CD4-positive, alpha-beta T cell treated with Interleukin-17A for 4 hours (primary cell): ENCODE data around the gene TAS2R40.
"Not testable (repeated sequence)": the region's sequence is repeated elsewhere in the genome, so short reads cannot be mapped to it uniquely, and the experiment has no call there.

Experiments
- DNase-seq: peaks from one replicate; pipeline ENCODE4 v3.0.0-alpha.2; 2020; ENCODE audit warnings: mixed read lengths

Gene TAS2R40

DNA sequence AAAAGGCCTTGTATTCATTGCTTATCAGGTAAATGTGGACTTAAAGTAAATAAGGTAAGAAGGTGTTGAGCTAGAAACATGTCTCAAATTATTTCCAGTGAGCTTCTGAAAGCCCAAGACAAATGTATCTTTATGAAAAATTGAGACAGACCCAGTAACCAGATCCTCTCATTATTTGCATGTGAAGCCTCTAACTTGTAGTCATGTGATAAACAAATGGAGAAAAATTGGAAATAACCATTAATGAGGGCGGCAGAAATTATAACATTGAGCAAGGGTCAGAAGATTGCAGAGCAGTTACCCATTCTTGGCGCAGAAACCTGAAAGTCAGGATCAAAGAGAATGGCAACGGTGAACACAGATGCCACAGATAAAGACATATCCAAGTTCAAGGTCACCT is at the start of gene TAS2R40:
Gene TAS2R40, plus strand, starts transcription at position 301 of the 400 bp plus-strand sequence. Its CDS starts 42 bp downstream, at position 343.
- DNase-seq, result no peak

DNA sequence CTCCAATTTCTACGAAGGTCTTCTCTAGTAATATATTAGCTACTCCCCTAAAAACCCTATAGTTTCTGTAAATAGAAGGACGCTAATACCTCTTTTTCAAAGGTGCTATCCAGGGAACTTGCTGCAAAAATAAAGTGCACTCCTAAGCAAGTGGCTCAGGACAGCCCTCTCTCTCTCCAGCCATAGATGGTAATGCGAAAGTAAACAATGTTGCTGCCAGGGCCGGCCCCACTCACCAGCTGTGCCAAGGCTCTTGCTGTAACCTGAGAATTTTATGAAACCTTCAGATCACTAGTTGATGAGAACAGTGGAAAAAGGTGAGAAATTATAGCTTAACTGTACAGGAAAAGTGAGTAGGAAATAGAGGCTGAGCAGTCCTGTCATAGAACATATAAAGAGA is 49.5 kb upstream of the TAS2R40 start:
- DNase-seq, result no peak

DNA sequence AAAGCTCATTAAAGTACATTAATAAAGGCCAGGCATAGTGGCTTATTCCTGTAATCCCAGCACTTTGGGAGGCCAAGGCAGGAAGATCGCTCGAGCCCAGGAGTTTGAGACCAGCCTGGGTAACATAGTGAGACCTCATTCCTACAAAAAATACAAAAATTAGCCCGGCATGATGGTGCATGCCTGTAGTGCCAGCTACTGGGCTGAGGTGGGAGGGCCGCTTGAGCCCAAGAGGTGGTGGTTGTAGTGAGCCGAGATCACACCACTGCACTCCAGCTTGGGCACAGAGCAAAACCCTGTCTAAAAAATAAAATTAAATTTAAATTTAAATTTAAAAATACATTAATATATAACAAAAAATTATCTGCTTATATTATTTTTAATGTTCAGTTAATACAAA is 45.7 kb upstream of the TAS2R40 start:
- no peak for DNase-seq

DNA sequence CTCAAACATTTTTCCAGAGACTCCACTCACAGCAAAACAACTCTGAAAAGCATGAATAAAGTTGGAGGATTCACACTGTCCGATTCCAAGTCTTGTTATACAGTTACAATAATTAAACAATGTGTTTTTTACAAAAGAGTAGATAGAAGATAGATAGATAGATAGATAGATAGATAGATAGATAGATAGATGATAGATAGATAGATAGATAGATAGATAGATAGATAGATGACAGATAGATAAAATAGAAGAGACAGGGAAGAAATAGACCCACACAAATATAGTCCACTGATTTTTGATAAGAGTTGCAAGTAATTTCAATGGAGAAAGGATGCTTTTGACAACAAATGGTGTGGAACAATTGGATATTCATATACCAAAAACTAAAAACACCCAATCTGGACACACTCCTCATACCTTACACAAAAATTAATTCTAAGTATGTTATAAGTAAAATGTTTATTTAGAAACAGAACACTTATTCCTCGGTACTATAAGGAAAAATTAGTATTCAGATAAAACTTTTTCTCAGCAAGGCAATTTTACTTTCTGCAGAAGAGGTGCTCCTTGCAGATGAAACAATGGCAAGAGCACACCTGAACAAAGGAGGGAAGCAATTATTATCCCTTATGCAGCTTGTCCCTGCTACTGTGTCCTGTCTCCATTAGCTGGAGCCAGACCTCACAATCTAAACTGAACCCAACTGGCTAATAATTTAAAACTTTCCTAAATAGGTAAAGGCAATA is 44.3 kb upstream of the TAS2R40 start:
- DNase-seq, result no peak

DNA sequence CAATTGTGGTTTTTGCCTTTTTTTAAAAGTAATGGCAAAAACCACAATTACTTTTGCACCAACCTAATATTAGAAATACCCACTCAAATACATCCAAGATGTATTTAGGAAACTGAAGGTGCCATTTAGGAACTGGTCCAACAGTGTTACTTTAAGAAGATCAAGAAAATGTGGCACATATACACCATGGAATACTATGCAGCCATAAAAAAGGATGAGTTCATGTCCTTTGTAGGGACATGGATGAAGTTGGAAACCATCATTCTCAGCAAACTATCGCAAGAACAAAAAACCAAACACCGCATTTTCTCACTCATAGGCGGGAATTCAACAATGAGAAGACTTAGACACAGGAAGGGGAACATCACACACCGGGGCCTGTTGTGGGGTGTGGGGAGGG is 41.1 kb upstream of the TAS2R40 start:
- DNase-seq, result not testable (repeated sequence)

DNA sequence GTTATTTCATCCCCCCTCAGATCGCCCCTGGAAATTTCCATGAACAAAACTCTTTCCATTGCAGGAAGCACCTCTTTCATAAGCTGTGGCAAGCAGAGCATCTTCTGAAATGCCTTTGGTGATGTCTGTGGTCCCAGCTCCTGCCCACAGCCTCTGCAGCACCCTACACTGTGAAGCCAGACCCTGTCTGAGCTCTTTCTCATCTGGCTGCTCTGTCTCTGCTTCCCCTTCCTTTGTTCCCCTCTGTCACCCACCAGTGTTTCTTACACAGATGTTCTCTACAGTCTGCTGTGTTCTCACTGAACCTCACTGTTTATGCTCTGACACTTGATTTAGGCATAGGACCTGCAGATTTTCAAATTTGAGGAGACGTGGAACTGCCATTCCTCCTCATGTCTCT is 40.5 kb upstream of the TAS2R40 start:
- no peak for DNase-seq

DNA sequence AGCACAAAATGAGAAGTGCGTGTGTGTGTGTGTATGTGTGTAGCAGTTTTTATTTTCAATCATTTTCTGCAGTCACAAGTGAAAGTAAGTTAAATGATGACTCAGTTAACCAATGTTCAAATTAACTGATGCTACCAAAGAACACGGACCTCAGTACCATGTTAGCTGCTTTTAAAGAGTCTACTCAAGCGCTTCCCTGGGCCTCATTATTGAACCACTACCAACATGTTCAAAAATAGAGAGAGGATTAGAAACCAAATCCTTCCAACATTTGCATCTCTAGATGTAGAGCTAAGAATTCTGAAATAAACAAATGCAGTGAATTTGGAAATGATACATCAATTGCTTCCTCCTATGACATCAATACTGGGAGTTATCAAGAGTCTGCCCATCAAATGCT is 38.8 kb upstream of the TAS2R40 start, which contains the start of gene TAS2R39:
Gene TAS2R39, plus strand, starts transcription at position 396 of the 400 bp plus-strand sequence. Its CDS starts 0 bp downstream, at position 396.
- no peak for DNase-seq

DNA sequence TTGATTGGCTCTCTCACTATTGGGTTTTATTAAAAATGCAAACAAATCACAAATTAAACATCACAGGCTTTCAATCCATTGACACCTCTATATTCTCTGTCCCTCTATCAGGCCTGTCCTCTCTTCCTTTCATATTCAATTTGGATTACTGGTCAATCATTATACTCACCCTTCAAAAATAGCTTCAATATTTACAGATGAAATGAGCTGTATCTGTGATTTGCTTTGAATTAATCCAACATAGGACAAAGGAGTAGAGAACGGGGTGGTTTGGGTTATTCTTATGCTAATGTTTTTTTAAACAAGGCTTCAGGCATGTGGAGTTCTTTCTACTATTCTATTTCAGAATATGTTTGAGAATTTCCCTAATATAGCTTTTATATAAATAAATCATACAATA is 36.3 kb upstream of the TAS2R40 start:
- no peak for DNase-seq

DNA sequence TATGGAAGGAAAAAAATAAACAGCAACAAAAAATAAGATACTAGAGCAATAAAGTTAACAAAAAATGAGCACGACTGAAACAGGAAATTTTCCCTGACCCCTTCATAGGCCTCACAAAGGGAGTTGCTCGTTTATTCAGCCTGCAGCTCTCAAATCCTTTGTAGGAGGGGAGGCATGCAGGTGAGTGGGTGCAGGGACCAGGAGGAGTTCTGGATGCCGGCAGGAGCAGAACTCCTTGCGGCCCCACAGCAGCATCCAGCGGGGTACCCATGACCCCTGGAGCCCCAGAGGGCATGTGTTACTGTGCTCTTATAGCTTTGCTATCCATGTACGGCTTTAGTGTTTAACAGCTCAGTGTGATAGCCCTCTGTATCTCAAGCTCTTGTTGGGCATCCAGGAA is 32.8 kb upstream of the TAS2R40 start:
- no peak for DNase-seq

DNA sequence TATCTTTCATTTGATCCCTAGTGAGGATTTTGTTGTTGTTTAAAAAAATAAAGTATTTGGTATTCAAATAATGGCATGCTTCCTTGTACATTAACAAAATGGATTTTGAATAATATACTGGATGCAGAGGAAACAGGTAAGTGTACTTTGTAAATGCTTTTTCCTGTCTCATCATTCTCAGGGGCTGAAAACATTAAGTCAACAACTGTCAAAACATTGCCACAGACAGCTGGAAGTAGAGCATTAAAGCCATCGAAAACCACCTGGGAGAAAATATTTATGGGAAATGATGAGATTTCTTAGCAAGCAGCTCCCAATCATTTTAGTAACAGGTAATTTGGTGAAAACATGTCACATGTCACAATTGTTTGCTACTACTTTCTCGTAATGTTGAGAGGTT is 28.0 kb upstream of the TAS2R40 start:
- no peak for DNase-seq

DNA sequence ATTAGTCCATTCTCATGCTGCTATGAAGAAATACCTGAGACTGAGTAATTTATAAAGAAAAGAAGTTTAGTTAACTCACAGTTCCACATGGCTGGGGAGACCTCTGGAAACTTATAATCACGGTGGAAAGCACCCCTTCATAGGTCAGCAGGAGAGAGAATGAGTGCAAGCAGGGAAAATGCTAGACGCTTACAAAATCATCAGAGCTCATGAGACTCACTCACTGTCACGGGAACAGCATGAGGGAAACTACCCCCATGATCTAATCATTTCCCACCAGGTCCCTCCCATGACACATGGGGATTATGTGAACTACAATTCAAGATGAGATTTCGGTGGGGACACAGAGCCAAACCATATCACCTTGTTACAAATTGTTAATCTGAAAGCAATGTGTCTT is 22.8 kb upstream of the TAS2R40 start:
- no peak for DNase-seq

DNA sequence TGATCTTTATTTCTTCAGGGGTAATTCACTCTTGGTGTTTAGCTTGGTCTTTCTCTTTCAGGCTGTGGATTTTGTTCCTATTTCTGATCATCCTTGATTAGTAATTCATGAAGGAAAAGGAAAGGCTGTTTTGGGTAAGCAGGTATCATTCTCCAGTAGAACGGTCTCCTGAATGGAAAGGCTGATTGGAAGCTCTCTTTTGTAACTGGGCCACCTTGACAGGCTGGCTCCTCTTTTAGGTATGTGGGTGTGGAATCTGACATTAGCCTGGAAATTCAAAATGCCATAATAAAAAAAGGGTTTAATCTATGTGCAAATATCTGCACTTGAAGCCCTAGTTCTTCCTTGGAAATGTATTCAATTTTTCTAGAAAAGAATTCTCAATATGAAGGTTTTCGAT is 19.7 kb upstream of the TAS2R40 start:
- no peak for DNase-seq

DNA sequence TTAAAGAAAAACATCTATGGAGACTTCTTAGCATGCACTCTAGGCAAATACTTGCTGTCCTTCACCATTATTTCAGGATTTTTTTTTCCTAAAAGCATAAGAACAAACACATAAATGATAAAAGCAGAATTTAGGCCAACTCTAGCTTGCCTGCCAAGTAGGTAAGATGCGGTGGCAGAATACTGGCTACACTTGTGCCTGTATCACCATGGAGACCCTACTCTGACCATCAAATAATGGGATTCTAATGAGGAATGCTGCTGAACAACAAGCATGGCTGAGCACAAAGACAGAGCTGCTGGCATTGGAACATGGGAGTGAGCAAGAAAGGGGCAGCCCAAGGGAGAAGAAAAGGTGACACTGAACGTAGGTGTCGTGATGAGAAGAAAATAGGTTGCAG is 18.5 kb upstream of the TAS2R40 start:
- no peak for DNase-seq

DNA sequence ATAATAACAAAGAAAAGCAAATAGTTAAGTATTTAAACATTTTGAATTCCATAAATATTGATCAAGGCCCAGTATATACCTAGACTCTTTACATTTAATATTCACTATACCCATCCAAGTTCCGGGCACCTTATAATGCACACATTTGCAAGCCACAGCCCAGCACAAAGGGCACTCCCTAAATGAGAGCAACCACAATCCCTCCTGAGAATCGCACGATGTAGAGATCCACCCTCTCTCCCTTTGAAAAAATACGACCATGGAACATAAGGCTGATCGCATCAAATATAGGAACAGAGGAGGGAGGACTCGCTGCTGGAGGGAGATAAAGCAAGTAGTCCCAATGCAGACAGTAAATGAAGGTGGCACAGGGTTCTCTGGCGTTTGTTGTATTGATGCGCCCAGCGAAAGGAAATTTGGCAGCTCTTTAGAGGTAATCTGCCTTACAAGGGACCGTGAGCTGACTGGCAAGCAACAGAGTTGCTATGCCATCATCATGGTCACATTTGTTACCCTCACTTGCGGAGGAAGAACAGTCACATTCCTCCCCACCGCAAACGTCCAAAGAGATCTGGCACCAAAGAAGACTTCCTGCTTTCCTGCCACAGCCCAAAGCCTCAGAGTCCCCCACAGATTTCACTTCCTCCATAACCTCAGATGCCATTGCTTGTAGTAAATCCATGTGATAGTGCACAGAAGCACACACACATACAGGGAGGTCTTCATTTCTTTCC is 16.1 kb upstream of the TAS2R40 start:
- peak; percentile 29 for DNase-seq

DNA sequence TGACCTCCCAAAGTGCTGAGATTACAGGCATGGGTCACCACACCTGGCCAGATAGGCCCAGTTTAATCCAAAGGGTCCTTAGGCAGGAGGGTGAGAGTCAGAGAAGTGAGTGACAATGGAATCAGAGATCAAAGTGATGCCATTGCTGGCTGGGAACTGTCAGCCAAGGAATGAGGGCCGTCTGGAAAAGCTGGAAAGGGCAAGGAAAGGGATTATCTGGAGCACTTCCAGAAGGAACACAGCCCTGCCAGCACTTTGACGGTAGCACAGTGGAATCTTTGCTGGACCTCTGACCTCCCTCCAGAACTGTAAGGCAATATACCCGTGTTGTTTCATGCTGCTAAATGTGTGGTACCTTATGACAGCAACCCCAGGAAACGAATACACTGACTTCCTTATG is 11.3 kb upstream of the TAS2R40 start:
- no peak for DNase-seq

DNA sequence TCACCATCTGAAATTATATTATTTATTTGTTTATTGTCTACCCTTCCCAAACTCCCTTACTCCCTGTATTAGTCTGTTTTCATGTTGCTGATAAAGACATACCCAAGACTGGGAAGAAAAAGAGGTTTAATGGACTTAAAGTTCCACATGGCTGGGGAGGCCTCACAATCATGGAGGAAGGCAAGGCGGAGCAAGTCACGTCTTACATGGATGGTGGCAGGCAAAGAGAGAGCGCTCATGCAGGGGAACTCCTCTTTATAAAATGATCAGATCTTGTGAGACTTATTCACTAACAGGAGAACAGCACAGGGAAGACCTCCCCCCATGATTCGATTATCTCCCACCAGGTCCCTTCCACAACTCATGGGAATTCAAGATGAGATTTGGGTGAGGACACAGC is 8.4 kb upstream of the TAS2R40 start:
- not testable (repeated sequence) for DNase-seq

DNA sequence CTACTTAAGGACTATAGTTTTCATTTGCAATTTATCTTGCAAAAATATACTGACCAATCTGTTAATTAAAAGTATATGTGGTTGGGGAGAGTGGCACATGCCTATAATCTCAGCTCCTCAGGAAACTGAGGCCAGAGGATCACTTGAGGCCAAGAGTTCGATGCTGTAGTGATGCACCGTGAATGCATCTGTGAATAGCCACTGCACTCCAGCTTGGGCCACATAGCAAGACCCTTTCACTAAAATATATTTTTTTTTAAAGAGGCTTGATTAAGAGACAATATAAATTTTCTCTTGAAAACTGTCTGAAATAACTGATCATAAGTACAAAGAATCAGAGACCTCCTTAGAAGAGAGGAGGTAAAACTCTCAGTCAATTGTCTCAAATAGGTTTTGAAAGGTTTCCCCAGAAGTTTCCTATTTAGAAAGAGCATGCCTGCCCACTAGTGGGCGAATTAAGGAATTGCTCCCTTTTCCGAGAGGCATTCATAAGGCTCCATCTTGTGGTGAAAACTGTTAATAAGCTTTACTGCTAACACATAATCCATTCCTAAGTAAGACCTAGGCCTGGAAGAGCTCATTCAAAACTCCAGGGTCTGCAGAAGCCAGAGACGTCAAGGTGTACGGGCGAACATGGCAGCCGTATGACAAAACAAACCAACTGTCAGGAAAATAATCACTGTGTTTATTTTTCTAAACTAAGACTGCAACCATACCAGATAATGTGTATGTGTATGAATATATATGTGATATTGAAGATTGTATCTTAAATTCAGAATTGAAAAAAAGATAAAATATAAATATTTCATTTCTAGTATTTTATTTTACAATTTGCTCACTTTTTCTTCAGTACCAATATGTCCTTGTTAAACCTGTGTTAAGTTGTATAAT is 6.8 kb upstream of the TAS2R40 start:
- peak; percentile 78 for DNase-seq

DNA sequence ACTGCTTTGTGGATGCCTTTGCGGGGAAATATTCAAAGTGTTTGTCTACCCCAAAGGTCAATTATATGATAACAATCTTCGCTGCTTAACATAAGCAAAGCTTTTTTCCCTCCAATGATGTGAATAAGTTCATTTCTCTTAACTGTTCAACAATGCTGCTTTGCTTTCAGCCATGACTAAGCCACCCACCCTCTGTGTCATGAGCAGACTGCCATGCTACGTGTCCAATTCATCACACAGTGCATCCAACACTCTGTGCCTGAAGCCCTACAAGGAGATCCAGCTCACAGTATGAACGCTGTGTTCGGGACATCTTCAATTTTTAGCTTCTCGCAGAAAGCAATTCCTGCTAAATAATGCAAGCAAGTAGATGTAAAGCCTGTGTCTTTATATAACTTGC is 5.7 kb upstream of the TAS2R40 start:
- DNase-seq, result no peak

DNA sequence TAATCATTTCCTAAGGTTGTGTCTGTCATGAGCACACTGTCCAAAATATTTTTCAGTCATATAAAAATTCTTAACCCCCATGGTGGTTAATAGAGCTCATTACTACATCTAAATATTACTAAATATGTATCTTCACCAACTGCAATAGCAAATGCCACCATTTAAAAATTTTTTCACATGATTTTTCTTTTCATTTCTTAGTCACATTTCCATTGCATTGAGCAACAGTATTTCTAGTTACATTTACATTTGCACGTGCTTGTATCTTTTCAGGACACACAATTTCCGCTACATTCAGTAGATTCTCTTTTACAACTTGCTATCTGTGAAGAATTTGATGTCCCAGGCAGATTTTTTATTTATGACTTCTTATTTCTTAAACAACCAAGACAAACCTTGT is 5.2 kb upstream of the TAS2R40 start:
- no peak for DNase-seq

DNA sequence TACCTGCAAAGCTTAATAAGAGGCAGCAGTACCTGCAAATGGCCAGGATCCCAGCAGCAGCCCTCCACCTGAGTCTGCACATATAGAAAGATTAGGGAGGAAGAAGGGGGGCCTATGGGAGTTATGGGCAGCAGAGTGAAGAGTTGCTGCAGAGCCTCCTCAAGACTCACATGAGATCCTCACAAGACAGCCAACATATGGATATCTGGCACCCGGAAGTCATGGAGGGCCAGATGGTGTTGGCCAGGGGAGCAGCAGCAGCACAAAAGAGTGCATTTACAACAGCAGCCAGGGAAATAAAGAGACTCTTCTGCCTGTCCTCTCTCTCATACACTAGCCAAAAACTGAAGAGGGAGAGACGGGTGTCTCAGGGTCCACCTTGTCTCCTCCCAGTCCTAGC is 4.0 kb upstream of the TAS2R40 start:
- DNase-seq, result no peak

DNA sequence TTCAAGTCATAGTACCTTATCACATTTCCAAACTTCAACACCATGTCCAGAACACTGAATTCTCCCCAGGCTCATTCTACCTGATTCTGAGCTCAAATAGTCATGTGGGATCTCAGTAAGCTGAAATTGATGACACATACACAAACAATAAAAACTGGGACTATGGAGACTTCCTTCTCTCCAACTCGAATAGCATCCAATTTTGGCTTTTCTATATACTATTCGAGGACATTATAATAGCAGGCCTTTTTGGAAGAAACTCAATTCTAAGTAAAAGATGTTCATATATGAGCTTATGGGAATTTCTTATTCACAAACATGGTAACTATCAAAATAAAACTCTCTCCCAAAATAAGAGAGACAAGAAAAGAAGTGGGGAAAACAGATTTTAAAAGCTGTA is 551 bp upstream of the TAS2R40 start:
- DNase-seq, result no peak

DNA sequence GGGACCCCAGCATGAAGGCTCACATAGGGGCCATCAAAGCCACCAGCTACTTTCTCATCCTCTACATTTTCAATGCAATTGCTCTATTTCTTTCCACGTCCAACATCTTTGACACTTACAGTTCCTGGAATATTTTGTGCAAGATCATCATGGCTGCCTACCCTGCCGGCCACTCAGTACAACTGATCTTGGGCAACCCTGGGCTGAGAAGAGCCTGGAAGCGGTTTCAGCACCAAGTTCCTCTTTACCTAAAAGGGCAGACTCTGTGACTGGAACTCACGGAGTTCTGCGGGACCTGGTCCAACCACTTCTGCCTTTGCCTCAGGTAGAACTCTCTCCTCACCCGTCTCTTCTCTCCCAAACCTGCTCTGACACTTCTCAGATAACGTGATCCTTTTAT is 945 bp downstream of the TAS2R40 start:
- no peak for DNase-seq

DNA sequence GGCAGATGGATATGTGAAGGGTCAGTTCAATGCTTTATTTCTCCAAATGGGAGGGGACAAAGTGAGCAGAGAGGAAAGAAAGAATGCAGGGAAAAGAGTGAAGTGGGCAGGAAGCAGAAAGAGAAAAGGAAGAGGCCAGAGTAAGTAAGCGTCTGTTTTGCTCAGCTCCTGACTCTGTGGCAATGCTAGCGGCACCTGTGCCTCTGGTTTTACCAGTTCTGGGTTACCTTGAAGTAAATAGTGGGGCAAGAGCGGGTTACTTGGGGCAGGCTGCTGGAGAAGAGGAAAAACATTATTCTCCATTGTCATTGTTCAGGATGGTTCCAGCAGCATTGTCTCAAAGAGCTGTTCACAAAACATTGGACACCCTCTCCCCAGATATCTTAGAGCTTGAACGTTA is 1.9 kb downstream of the TAS2R40 start:
- DNase-seq, result no peak
